GM12878 (cell line): ENCODE measurements around the gene TRERF1. TPM values are rescaled to one million over a fixed set of nuclear protein-coding genes. Genes with fewer than 3 reads are reported as not detected.

ENCODE experiments used
- ATAC-seq: fragments of 200-7000 bp; cut with Tn5 transposase; 3 replicates; pipeline ENCODE4 v1.9.1; 2020; ENCODE audit warnings: mild to moderate bottlenecking, moderate library complexity
- BruUV-seq: library from RNA; stranded (reverse); fragments of 400-500 nt; replicated peaks from 2 replicates; lab custom pipeline; 2021; lab: Mats Ljungman, UMichigan
- CTCF ChIA-PET: fragments of 300-600 bp; sonication (Branson Sonifier 250); formaldehyde crosslinking; extraction: SDS; loops from one replicate; lab custom pipeline; 2021; ENCODE audit warnings: inconsistent platforms; lab: Yijun Ruan, JAX
- POLR2A ChIA-PET: fragments of 350-600 bp; formaldehyde crosslinking; extraction: SDS; loops from one replicate; lab custom pipeline; 2021; ENCODE audit warnings: inconsistent platforms; lab: Charles Lee
- RAD21 ChIA-PET: fragments of 300-600 bp; sonication (Branson Sonifier 250); formaldehyde crosslinking; loops from one replicate; lab custom pipeline; 2023; ENCODE audit warnings: antibody characterized with exemption; ENCODE audit not compliant: unreplicated experiment; lab: Charles Lee
- SMC1A ChIA-PET: fragments of 300-600 bp; sonication (Branson Sonifier 250); formaldehyde crosslinking; loops from one replicate; lab custom pipeline; 2023; ENCODE audit not compliant: unreplicated experiment, uncharacterized antibody; lab: Charles Lee
- DNase-seq: peaks from one replicate; pipeline ENCODE4 v3.0.0-alpha.2; 2011; ENCODE audit warnings: low read depth, low spot score
- FAIRE-seq: peaks from 3 replicates; lab custom pipeline; 2011; peaks lifted over from hg19 to GRCh38; lab: Jason Lieb, UNC
- H2AFZ ChIP-seq: 2 replicates; pipeline ENCODE4 v1.6.0; 2011; ENCODE audit warnings: low read depth, low read length, control low read depth; ENCODE audit not compliant: control insufficient read depth
- H3K27ac ChIP-seq: 2 replicates; pipeline ENCODE4 v1.5.1; 2011; ENCODE audit warnings: control low read depth; ENCODE audit not compliant: control insufficient read depth, insufficient read depth
- H3K27me3 ChIP-seq, 2 experiments: replicated peaks in 1 of 2; 2 replicates each; pipeline versions ENCODE4 v1.6.0 to v1.6.1; 2011; ENCODE audit warnings: low read length in 1 of 2; ENCODE audit not compliant: control insufficient read depth in 2 of 2, insufficient read depth in 2 of 2
- H3K36me3 ChIP-seq, 2 experiments: 2 replicates each; pipeline ENCODE4 v1.5.1; 2011; ENCODE audit warnings: low read length in 1 of 2; ENCODE audit not compliant: control insufficient read depth in 2 of 2, insufficient read depth in 2 of 2
- H3K4me1 ChIP-seq: 2 replicates; pipeline ENCODE4 v1.6.1; 2011; ENCODE audit warnings: mild to moderate bottlenecking, low read length, moderate library complexity, mixed read lengths; ENCODE audit not compliant: control insufficient read depth, insufficient read depth
- H3K4me2 ChIP-seq: 2 replicates; pipeline ENCODE4 v1.6.0; 2011; ENCODE audit warnings: control low read depth; ENCODE audit not compliant: control insufficient read depth, insufficient read depth
- H3K4me3 ChIP-seq: fragments of 200-600 bp; sonication (generic); 2 replicates; pipeline ENCODE4 v1.5.1; 2016
- H3K79me2 ChIP-seq: 2 replicates; pipeline ENCODE4 v1.6.0; 2011; ENCODE audit warnings: low read length; ENCODE audit not compliant: control insufficient read depth, insufficient read depth
- H3K9ac ChIP-seq: 2 replicates; pipeline ENCODE4 v1.8.0; 2011; ENCODE audit warnings: low read length, control low read depth, mixed read lengths; ENCODE audit not compliant: control insufficient read depth, insufficient read depth
- H3K9me3 ChIP-seq: replicated peaks from 3 replicates; pipeline ENCODE4 v1.5.1; 2011; ENCODE audit warnings: mild to moderate bottlenecking, low read length; ENCODE audit not compliant: control insufficient read depth, insufficient read depth
- H4K20me1 ChIP-seq: 2 replicates; pipeline ENCODE4 v1.6.0; 2011; ENCODE audit not compliant: control insufficient read depth, insufficient read depth
- CBX5 ChIP-seq: sonication (generic); IDR thresholded peaks from 2 replicates; pipeline ENCODE4 v1.6.1; 2016; ENCODE audit warnings: low read depth, moderate library complexity, mild to moderate bottlenecking, inconsistent platforms
- FOS ChIP-seq: IDR thresholded peaks from 3 replicates; pipeline ENCODE4 v1.6.1; 2011; ENCODE audit warnings: borderline replicate concordance; ENCODE audit not compliant: insufficient read length; ENCODE audit errors: extremely low read depth
- HCFC1 ChIP-seq: fragments of 150-350 bp; IDR thresholded peaks from 2 replicates; pipeline ENCODE4 v1.6.1; 2014; ENCODE audit warnings: low read length
- IRF5 ChIP-seq: fragments of 450-650 bp; IDR thresholded peaks from 2 replicates; pipeline ENCODE4 v1.6.1; 2017; ENCODE audit warnings: borderline replicate concordance
- JUNB ChIP-seq: IDR thresholded peaks from 2 replicates; pipeline ENCODE4 v1.6.1; 2016; ENCODE audit warnings: antibody characterized with exemption, mild to moderate bottlenecking
- POLR2AphosphoS2 ChIP-seq: IDR thresholded peaks from 2 replicates; pipeline ENCODE4 v1.6.1; 2011; ENCODE audit warnings: low read depth, mild to moderate bottlenecking, low read length, improper control_type of control experiment, moderate library complexity
- SKIL ChIP-seq: fragments of 450-650 bp; IDR thresholded peaks from 2 replicates; pipeline ENCODE4 v1.6.1; 2017; ENCODE audit warnings: mild to moderate bottlenecking, low read depth, inconsistent platforms; ENCODE audit not compliant: poor library complexity, severe bottlenecking
- SMC3 ChIP-seq: IDR thresholded peaks from 2 replicates; pipeline ENCODE4 v1.6.1; 2011; ENCODE audit warnings: low read length, improper control_type of control experiment, borderline replicate concordance
- TCF7 ChIP-seq: IDR thresholded peaks from 2 replicates; pipeline ENCODE4 v1.6.1; 2014; ENCODE audit warnings: antibody characterized with exemption, borderline replicate concordance
- ZNF24 ChIP-seq: fragments of 450-650 bp; IDR thresholded peaks from 2 replicates; pipeline ENCODE4 v1.6.1; 2017; ENCODE audit warnings: antibody characterized with exemption, mild to moderate bottlenecking
- WGBS: methylation state at CpG from one replicate; pipeline ENCODE4 v1.1.6; 2016; ENCODE audit warnings: low lambda C conversion rate; ENCODE audit not compliant: insufficient replicate concordance, insufficient coverage; ENCODE audit errors: missing lambda C conversion rate; 5-methylcytosine and 5-hydroxymethylcytosine counted together
- in situ Hi-C: fragments of 300-500 bp; cut with MboI; formaldehyde crosslinking; loops from 9 replicates; pipeline ENCODE4 v1.14.3; 2018; ENCODE audit warnings: mixed read lengths
- intact Hi-C: fragments of 100-400 bp; cut with micrococcal nuclease; formaldehyde crosslinking; loops from one replicate; pipeline ENCODE4 v1.14.2; 2022; ENCODE audit not compliant: unreplicated experiment
- polyA plus RNA-seq, 11 experiments: library from polyadenylated mRNA; depleted of rRNA in 4 of 11; unstranded in 6 of 11; stranded (reverse) in 5 of 11; fragments of >200 nt; fragmentation: Nextera tagmentation in 4 of 11; fragmentation: Illumina TruSeq in 1 of 11; extraction: Ambion mirVana in 4 of 11; extraction: Trizol in 1 of 11; gene quantifications; 1 replicate in 1 of 11; 2 replicates in 10 of 11; pipeline versions ENCODE4 v1.2.1 to v1.2.3, GENCODE V29; 2011 to 2016; ENCODE audit warnings: inconsistent platforms in 2 of 11, missing spikeins in 2 of 11, low read depth in 1 of 11
- total RNA-seq, 4 experiments: library from RNA; depleted of rRNA in 3 of 4; stranded (reverse); fragments of >200 nt in 3 of 4; fragmentation: Illumina TruSeq in 1 of 4; extraction: Trizol in 1 of 4; gene quantifications; 2 replicates each; pipeline versions ENCODE4 v1.2.1 to v1.2.3, GENCODE V29; 2013 to 2021

Gene TRERF1
- total and polyA plus RNA-seq, 10 of the 15 experiments (the other 5 are each of a cell fraction or from before 2014, with no cell fraction given): 2.2 to 19.4 (median 7.2) TPM

GRCh38 chr6:42460883-42461282 is 9.2 kb upstream of the TRERF1 start:
- CTCF ChIA-PET: interaction anchor here (2.5 to 3.0 kb wide), 2 partner anchors 71 to 87 kb away, joined by 10 to 13 read pairs; no protein-coding TSS in a partner anchor

More at GRCh38 chr6:42460883-42461282, 9.2 kb upstream of the TRERF1 start:
- in situ Hi-C loops: no loop called here
- no peaks in the 10 kb centered on the region for H3K36me3 ChIP-seq
- no peak for ATAC-seq
- H3K27ac ChIP-seq: no peak overlapping the region
- no peak overlapping the region for H3K4me3 ChIP-seq
- no peaks in the 10 kb centered on the region for H4K20me1 ChIP-seq
- FAIRE-seq: no peak
- H3K9me3 ChIP-seq: no peaks in the 10 kb centered on the region; the same call in 2 of the 3 replicates
- WGBS: 72% methylated on average over 1 of the region's 1 CpG
- H3K79me2 ChIP-seq: no peaks in the 10 kb centered on the region
- RAD21 ChIA-PET: interaction anchor here (1.3 to 3.1 kb wide), 2 partner anchors 71 to 86 kb away, joined by 4 to 11 read pairs; no protein-coding TSS in a partner anchor
- TF ChIP-seq FOS (no peak), TCF7 (no peak), HCFC1 (no peak), CBX5 (no peak), POLR2AphosphoS2 (no peak), IRF5 (no peak), SKIL (no peak), ZNF24 (no peak), JUNB (no peak), SMC3 (no peak)
- SMC1A ChIA-PET: interaction anchor here (0.9 to 2.0 kb wide), 3 partner anchors 32 to 87 kb away, joined by 3 to 6 read pairs (median 3); no protein-coding TSS in a partner anchor
- no peaks in the 10 kb centered on the region for H3K27me3 ChIP-seq
- intact Hi-C loops: no loop called here
- no TSS peak for BruUV-seq
- POLR2A ChIA-PET: interaction anchor here (0.6 kb wide), 1 partner anchor 44 kb away, joined by 3 read pairs; no protein-coding TSS in a partner anchor
- no peak overlapping the region for H3K9ac ChIP-seq
- H2AFZ ChIP-seq: no peak overlapping the region
- DNase-seq: no peak
- H3K4me1 ChIP-seq: no peaks in the 10 kb centered on the region
- no peak overlapping the region for H3K4me2 ChIP-seq
